Measurements from ENCODE around the gene SRC.

Gene SRC

DNA sequence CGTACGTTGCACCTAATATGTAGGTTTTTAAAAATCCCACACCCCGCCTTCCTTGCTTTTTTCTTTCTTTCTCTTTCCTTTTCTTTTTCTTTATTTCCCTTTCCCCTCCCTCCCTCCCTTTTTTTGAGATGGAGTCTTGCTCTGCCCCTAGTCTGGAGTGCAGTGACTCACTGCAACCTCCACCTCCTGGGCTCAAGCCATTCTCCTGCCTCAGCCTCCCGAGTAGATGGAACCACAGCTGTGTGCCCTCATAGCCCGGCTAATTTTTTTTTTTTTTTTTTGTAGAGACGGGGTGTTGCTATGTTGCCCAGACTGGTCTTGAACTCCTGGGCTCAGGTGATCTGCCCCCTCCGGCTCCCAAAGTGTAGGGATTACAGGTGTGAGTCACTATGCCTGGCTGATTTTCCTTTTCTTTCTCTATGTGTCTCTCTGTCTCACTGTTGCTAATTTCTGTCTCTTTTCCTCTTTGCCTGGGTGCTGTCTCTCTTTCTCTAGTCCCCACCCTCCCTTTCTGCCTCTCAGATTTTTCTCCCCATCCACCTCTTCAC is 61.2 kb downstream of the SRC start:
- in situ Hi-C loops (cut with MboI; ENCODE audit: low sequenced_read_pairs): no loop called here

DNA sequence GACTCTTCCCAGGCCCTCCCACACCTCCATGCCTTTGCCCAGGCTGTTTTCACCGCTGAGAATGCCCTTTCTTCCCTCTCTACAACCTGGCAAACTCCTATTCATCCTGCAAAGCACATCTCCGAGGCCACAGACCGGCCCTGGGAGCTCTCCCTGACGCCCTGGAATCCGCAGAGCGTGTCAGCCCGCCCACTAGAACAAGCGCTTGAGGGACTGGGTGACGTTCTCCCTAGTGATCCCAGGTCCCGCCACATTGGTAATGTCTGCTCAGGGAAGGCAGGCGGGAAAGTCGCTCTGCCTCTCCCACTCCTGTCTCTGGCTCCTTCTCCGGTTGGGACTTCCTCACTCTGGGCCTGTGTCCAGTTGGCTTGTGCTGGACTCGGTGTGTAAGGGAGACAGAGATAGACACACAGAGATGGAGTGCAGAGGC is 61.6 kb downstream of the SRC start:
- in situ Hi-C loops (cut with MboI; ENCODE audit: low sequenced_read_pairs): no loop called here

GRCh38 chr20:37408302-37409193 is 62.6 kb downstream of the SRC start:
- in situ Hi-C loops (cut with MboI; ENCODE audit: low sequenced_read_pairs): no loop called here

- in situ Hi-C loops (cut with MboI; ENCODE audit: low sequenced_read_pairs): no loop called here
Measured at GRCh38 chr20:37411408-37412219, 65.7 kb downstream of the SRC start.

- in situ Hi-C loops (cut with MboI; ENCODE audit: low sequenced_read_pairs): no loop called here
Measured at GRCh38 chr20:37413023-37413334, 67.0 kb downstream of the SRC start.

- in situ Hi-C loops (cut with MboI; ENCODE audit: low sequenced_read_pairs): no loop called here
Measured at GRCh38 chr20:37413379-37413778, 67.4 kb downstream of the SRC start.

GRCh38 chr20:37414224-37415035 is 68.5 kb downstream of the SRC start:
- in situ Hi-C loops (cut with MboI; ENCODE audit: low sequenced_read_pairs): no loop called here

DNA sequence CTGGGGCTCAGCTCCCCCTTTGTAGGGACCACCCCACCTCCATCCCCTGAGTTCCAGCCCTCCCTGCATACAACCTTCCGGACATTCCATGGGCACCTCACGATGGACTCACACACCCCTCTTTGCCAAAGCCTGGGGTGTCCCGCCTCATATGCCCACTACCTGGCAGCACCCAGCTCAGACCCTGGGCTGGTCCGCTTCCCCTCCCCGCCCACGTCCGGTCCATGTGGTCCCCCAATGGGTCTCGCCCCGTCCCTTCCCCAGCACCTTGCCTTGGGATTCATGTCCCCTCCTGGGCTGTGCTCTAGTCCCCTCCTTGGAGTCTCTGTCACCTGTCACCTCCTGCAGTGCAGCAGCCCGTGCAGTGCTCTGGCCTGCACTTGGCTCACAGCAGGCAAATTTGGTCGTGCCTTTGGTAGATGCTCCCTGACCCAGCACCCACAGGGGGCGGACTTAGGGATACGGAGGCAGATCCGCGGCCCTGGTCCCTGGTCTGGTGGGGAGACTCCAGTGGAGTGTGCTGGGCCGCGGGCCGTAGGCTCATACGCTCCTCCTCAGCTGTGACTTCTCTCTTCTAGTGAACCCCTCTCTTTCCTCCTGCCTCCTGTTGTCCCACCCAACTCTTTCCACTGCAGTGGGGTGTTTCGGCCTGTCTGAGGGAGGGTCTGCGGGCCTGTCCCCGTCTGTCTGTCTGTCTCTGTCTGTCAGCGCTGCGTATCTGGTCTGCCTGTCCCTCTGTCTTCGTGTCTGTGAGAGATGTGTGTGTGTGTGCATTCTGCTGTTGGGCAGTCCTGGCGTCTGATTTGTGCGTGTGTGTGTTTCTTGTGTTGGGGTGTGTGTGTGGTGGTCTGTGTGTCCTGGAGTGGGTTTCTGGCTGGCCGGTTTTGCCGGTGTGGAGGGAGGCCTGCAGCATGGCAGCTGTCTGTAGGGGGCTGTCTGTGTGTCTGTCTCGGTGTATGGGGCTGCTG is 69.5 kb downstream of the SRC start:
- in situ Hi-C loops (cut with MboI; ENCODE audit: low sequenced_read_pairs): no loop called here

DNA sequence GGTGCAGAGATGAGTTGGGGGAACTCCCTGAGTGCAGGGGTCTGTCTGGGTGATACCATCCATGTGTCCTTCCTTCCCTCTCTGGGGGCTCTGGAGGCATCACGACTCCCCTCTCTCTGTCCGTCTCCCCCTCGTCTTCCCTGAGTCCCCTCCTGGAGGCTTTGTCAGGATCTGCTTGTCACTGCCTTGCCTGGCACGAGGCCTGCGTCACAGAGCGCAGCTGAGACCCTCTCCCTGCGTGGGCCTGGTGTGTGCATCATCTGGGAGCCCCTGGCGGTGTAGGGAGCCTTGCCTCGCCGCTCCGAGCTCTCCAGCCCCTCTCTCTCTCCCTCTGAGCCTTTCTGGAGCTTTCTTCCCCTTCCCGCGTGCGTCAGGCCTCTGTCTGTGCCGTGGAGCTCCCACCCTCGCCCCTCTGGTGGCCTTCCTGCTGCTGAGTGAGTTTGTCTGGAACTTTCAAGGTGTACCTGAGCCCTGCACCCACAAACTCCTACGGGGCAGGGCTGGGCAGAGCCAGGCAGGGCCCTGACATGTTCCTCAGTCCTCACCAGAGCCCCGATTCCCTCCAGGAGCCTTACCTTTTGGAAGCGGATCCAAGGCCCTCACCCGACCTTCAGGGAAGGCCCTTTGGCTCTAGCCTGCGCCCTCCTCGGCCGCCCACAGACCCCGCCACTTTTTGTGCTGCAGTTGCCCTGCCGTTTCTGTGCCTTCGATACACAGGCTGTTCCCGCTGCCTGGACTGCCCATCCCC is 70.3 kb downstream of the SRC start:
- in situ Hi-C loops (cut with MboI; ENCODE audit: low sequenced_read_pairs): no loop called here

DNA sequence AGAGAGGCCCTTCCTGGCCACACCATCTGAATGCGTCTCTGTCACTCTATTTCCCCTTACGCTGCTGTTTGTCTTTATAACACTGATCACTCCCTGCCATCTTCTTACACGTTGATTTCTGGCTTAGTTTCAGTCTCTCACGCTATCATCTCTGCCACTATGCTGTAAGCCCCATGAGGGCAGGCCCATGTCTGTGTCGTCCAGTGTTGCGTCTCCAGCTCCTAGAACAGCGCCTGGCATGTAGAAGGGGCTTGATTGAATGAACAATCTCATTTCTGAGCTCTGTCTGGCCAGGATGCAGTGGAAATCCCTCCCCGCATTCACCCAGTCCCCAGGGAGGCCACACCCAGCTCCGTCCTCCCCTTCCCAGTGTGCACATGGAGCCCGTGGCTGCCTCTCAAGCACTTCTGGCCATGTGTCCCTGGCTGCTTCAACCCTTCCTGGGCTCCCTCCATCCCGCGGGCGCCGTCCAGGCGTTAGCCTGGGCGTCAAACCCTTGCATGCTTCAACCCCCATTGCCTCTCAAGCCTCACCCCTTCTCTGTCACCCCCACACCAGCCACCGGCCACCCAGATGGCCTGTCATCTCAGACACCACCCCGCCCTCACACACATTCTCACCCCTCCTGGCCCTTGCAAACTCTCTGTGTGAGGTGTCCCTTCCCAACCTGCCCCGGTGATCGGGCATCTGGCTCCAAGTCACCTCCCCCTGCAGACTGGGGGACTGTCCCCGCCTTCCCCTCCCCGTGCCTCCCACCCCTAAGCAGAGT is 71.1 kb downstream of the SRC start:
- in situ Hi-C loops (cut with MboI; ENCODE audit: low sequenced_read_pairs): no loop called here

GRCh38 chr20:37417617-37418467 is 71.9 kb downstream of the SRC start:
- in situ Hi-C loops (cut with MboI; ENCODE audit: low sequenced_read_pairs): no loop called here

DNA sequence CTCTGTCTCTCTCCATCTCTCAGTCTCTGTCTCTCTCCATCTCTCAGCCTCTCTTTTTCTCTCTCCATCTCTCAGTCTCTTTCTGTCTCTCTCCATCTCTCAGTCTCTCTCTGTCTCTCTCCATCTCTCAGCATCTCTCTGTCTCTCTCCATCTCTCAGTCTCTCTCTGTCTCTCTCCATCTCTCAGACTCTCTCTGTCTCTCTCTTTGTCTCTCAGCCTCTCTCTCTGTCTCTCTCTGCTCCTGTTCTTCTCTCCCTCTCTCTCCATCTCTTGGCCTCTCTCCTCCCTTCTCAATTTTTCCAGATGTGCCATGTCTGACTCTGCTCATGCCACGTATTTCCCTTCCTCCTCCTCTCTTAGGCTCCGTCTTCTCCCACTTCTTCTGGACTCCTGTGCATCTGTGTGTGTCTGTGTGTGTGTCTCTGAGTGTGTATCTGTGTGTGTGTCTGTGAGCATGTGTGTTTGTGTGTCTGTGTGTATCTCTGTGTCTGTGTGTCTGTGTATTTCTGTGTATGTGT is 72.7 kb downstream of the SRC start:
- in situ Hi-C loops (cut with MboI; ENCODE audit: low sequenced_read_pairs): no loop called here

DNA sequence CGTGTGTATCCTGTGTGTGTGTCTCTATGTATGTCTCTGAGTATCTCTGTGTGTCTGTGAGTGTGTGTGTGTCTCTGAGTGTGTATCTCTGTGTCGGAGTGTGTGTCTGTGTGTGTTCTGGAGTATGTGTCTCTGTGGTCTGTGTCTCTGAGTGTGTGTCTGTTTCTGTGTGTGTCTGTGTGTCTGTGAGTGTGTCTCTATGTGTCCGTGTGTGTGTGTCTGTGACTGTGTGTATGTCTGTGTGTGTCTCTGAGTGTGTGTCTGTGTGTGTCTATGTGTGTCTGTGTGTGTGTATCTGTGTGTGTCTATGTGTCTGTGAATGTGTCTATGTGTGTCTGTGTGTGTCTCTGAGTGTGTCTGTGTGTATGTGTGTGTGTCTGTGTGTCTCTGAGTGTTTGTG is 73.4 kb downstream of the SRC start:
- in situ Hi-C loops (cut with MboI; ENCODE audit: low sequenced_read_pairs): no loop called here

DNA sequence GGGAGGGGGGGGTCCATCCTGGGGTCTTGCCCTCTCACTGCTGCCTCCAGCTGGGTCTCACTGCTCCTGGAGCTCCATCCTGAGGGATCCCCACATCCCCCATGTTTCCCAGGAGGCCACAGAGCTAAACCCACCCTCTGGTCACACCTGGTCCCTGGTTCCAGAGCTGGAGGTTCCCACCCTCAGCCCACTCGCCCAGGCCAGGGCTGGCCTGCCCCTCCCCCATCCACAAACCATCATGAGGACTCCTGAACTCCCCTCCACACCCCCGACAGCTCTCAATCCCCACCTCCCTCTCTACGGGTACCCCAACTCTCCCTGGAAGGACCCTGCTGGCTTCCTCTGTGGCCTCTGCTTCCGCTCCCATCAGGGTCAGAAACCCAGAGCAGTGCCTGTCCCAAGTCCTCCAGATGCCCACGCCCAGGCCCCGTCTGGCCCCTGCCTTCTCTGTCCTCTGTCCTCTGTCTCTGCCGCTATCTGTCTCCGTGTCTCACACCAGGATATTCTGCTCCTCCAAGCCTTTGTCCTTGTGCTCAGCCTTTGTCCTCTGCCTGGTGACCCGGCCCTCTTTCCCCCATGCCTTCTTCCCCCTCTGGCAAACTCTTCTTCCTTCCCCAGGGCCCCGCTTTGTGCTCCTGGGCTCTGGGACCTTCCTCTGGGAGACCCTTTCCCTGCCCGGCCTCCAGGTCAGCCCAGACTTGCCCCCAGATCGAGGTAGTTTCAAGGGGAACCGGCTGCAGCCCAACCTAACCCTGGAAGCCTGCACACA is 74.0 kb downstream of the SRC start:
- in situ Hi-C loops (cut with MboI; ENCODE audit: low sequenced_read_pairs): no loop called here

DNA sequence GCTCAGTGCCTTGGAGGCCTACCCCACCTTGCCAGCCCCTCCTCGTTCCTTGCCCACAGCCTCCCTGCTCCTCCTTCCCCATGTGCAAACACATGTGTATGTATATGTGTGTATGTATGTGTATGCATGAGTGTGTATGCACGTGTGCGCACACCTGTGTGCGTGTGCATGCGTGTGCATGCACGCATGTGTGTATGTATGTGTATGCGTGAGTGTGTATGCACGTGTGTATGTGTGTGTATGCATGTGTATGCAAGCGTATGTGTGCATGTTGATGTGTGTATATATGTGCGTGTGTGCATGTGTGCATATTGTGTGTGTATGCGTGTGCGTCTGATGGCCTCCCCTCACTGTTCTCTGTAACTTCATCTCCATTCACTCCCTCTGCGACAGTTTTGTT is 74.7 kb downstream of the SRC start:
- in situ Hi-C loops (cut with MboI; ENCODE audit: low sequenced_read_pairs): no loop called here

DNA sequence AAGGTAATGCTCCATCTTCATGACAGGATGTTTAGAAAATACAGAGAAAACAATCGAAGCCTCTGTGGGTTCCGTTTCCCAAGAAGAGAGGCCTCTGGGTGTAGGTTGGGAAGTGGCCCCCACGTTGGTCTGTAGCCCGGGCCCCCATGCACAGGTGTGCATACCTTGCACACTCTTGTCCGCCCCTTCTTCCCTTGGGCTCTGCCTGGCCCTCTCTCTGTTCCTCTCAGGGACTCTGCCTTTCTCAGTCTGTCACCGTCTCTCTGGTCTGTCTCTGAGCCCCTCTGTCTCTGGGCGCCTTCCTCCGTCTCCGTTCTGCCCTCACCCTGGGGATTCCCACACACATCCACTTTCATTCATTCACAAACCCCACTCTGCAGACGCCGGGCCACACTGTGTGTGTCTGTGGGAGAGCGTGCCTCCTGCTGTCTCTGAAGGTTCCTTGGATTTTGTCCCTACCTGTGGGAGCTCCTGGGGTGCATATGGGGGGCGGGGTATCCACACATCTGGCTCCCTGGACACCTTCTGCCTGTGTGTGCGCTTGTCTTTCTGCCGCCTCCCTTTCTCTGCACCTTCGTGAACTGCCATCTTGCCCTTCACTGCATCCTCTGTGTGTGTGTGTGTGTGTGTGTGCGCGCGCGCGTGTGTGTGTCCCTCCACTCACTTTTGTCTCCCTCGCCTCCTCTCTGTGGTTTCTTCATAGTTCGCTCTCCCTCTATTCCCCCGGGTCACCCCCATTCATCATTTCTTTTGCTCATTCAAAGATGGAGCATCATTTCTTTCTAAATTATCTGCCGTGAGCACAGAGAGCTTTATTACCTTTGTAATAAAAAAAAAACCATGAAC is 75.3 kb downstream of the SRC start:
- in situ Hi-C loops (cut with MboI; ENCODE audit: low sequenced_read_pairs): no loop called here
